ENCODE results near the gene EVPL. TPM values are rescaled to one million over a fixed set of nuclear protein-coding genes. Genes with fewer than 3 reads are reported as not detected.
"Not testable (repeated sequence)": the region's sequence is repeated elsewhere in the genome, so short reads cannot be mapped to it uniquely, and the experiment has no call there.

EVPL gene
- total and polyA plus RNA-seq, 8 donors: 1.2 to 105 (median 9.0) TPM

GRCh38 chr17:76049239-76049638, 22.1 kb upstream of the EVPL start:
- H3K9me3 ChIP-seq: no peaks in the 10 kb centered on the region
- H3K27ac ChIP-seq: no peak overlapping the region
- no peak overlapping the region for H3K4me3 ChIP-seq
- H3K36me3 ChIP-seq: peaks cover 66 to 100% (median 98%) of the 10 kb centered on the region in 4 donors
- intact Hi-C loops (cut with DNase I; ENCODE audit: low total_unique reads): no loop called here
- no peak for TF ChIP-seq POLR2A (IDR thresholded peaks at IDR 0.05)
- no peak for TF ChIP-seq CTCF (IDR thresholded peaks at IDR 0.05)
- no peak for TF ChIP-seq POLR2AphosphoS5 (IDR thresholded peaks at IDR 0.05)
- TF ChIP-seq EP300 (IDR thresholded peaks at IDR 0.05): no peak
- H3K27me3 ChIP-seq: no peaks in the 10 kb centered on the region
- 86 to 94% (median 88%) methylated on average over 3 of the region's 3 CpGs for WGBS, 5 donors
- peaks cover 0 to 23% (median 11%) of the 10 kb centered on the region in 4 donors for H3K4me1 ChIP-seq
- DNase-seq: no peak

- H3K36me3 ChIP-seq: peaks cover 71 to 100% (median 98%) of the 10 kb centered on the region in 4 donors
Measured at GRCh38 chr17:76048711-76049110, 21.6 kb upstream of the EVPL start.

GRCh38 chr17:76048025-76048605, 21.0 kb upstream of the EVPL start:
- Histone ChIP-seq H3K9me3 (no peaks in the 10 kb centered on the region), H3K4me1 (peaks cover 0 to 14% (median 6%) of the 10 kb centered on the region in 4 donors), H3K27ac (no peak overlapping the region), H3K36me3 (peaks cover 77 to 100% (median 98%) of the 10 kb centered on the region in 4 donors), H3K4me3 (no peak overlapping the region), H3K27me3 (no peaks in the 10 kb centered on the region)
- 79 to 88% (median 81%) methylated on average over 9 of the region's 9 CpGs for WGBS, 5 donors
- DNase-seq: no peak
- intact Hi-C loops (cut with DNase I; ENCODE audit: low total_unique reads): no loop called here
- TF ChIP-seq POLR2AphosphoS5 (IDR thresholded peaks at IDR 0.05) (no peak), EP300 (IDR thresholded peaks at IDR 0.05) (no peak), CTCF (IDR thresholded peaks at IDR 0.05) (no peak), POLR2A (IDR thresholded peaks at IDR 0.05) (no peak)

More at GRCh38 chr17:76048711-76049110, 21.6 kb upstream of the EVPL start:
- no peak for DNase-seq
- Histone ChIP-seq H3K4me3 (no peak overlapping the region), H3K27me3 (no peaks in the 10 kb centered on the region), H3K9me3 (no peaks in the 10 kb centered on the region), H3K4me1 (peaks cover 0 to 18% (median 9%) of the 10 kb centered on the region in 4 donors), H3K27ac (no peak overlapping the region)
- no peak for TF ChIP-seq CTCF (IDR thresholded peaks at IDR 0.05)
- TF ChIP-seq EP300 (IDR thresholded peaks at IDR 0.05): no peak
- no peak for TF ChIP-seq POLR2A (IDR thresholded peaks at IDR 0.05)
- no peak for TF ChIP-seq POLR2AphosphoS5 (IDR thresholded peaks at IDR 0.05)
- intact Hi-C loops (cut with DNase I; ENCODE audit: low total_unique reads): no loop called here
- 79 to 83% (median 82%) methylated on average over 9 of the region's 9 CpGs for WGBS, 5 donors

GRCh38 chr17:76046064-76046463, 19.0 kb upstream of the EVPL start:
- Histone ChIP-seq H3K4me1 (peaks cover 0 to 3% (median under 1%) of the 10 kb centered on the region in 4 donors), H3K27me3 (no peaks in the 10 kb centered on the region), H3K4me3 (no peak overlapping the region), H3K9me3 (no peaks in the 10 kb centered on the region), H3K27ac (no peak overlapping the region), H3K36me3 (peaks cover 92 to 100% (median 100%) of the 10 kb centered on the region in 4 donors)
- no peak for TF ChIP-seq POLR2A (IDR thresholded peaks at IDR 0.05)
- TF ChIP-seq POLR2AphosphoS5 (IDR thresholded peaks at IDR 0.05): no peak
- no peak for TF ChIP-seq EP300 (IDR thresholded peaks at IDR 0.05)
- no peak for TF ChIP-seq CTCF (IDR thresholded peaks at IDR 0.05)
- WGBS, 5 donors: 79 to 91% (median 88%) methylated on average over 6 to 8 of the region's 8 CpGs
- intact Hi-C loops (cut with DNase I; ENCODE audit: low total_unique reads): no loop called here
- DNase-seq: no peak

GRCh38 chr17:76044475-76045007, 17.4 kb upstream of the EVPL start:
- H3K4me1 ChIP-seq; H3K9me3 ChIP-seq; DNase-seq; H3K4me3 ChIP-seq; H3K27me3 ChIP-seq; intact Hi-C loops (cut with DNase I; ENCODE audit: low total_unique reads); H3K27ac ChIP-seq: not testable (repeated sequence)
- WGBS, 5 donors: 76 to 82% (median 80%) methylated on average over 9 to 11 of the region's 11 CpGs
- H3K36me3 ChIP-seq: peaks cover 99 to 100% (median 100%) of the 10 kb centered on the region in 4 donors

GRCh38 chr17:76042868-76043267, 15.8 kb upstream of the EVPL start:
- H3K4me1 ChIP-seq; H3K4me3 ChIP-seq; H3K27ac ChIP-seq; H3K9me3 ChIP-seq; H3K27me3 ChIP-seq; DNase-seq; intact Hi-C loops (cut with DNase I; ENCODE audit: low total_unique reads): not testable (repeated sequence)
- H3K36me3 ChIP-seq: peaks cover 93 to 100% (median 99%) of the 10 kb centered on the region in 4 donors
- WGBS, 5 donors: 94 to 100% (median 98%) methylated on average over 3 of the region's 3 CpGs

Data from stomach (tissue), 9 donors.